Thyroid gland (tissue), 4 donors: ENCODE data around the gene LAMA1.

Experiments used
- CTCF ChIP-seq, 6 experiments: fragments of 200-600 bp in 3 of 6; fragments of 450-650 bp in 3 of 6; sonication (generic) in 3 of 6; IDR thresholded peaks; one replicate each; pipeline ENCODE4 v1.5.1; 2016 to 2019; ENCODE audit warnings: antibody characterized with exemption in 6 of 6, mild to moderate bottlenecking in 2 of 6, inconsistent platforms in 1 of 6, moderate library complexity in 1 of 6
- POLR2A ChIP-seq, 2 donors: fragments of 450-650 bp; IDR thresholded peaks; one replicate each; pipeline ENCODE4 v1.6.1; 2017; ENCODE audit warnings: antibody characterized with exemption in 2 of 2, mild to moderate bottlenecking in 2 of 2, moderate library complexity in 1 of 2

- no peak for TF ChIP-seq CTCF (IDR thresholded peaks at IDR 0.05)
- TF ChIP-seq POLR2A (IDR thresholded peaks at IDR 0.05), result peak in 1 of 2 donors; percentile 55
Observed at GRCh38 chr18:7117390-7118355, at the start of gene LAMA1.
